H1 (cell line): ENCODE measurements around the gene VMO1. TPM values are rescaled to one million over a fixed set of nuclear protein-coding genes. Genes with fewer than 3 reads are reported as not detected.

Experiments
- CTCF ChIA-PET: fragments of 300-600 bp; sonication (Branson Sonifier 250); formaldehyde crosslinking; loops from one replicate; lab custom pipeline; 2021; ENCODE audit not compliant: partially characterized antibody; lab: Charles Lee
- POLR2A ChIA-PET: fragments of 300-600 bp; sonication (Branson Sonifier 250); formaldehyde crosslinking; loops from one replicate; lab custom pipeline; 2021; ENCODE audit warnings: inconsistent platforms; ENCODE audit not compliant: partially characterized antibody; lab: Charles Lee
- DNase-seq, 2 experiments: peaks; one replicate each; pipeline versions ENCODE4 v3.0.0 to v3.0.0-alpha.2; 2010 to 2022; ENCODE audit warnings: low spot score in 2 of 2, low read depth in 1 of 2, mixed read lengths in 1 of 2
- FAIRE-seq: peaks from 2 replicates; lab custom pipeline; 2011; peaks lifted over from hg19 to GRCh38; lab: Jason Lieb, UNC
- H2AFZ ChIP-seq: 2 replicates; pipeline ENCODE4 v1.8.1; 2012; ENCODE audit warnings: low read length, inconsistent platforms
- H2AK5ac ChIP-seq: 2 replicates; pipeline ENCODE4 v1.6.1; 2013; ENCODE audit warnings: low read depth, low read length
- H2BK120ac ChIP-seq: replicated peaks from 2 replicates; pipeline ENCODE3; 2013; ENCODE audit warnings: low read depth, low read length, inconsistent platforms
- H2BK12ac ChIP-seq: 2 replicates; pipeline ENCODE4 v1.6.1; 2013; ENCODE audit warnings: low read depth, low read length
- H2BK15ac ChIP-seq: 2 replicates; pipeline ENCODE4 v1.6.1; 2013; ENCODE audit warnings: low read length
- H2BK20ac ChIP-seq: 2 replicates; pipeline ENCODE4 v1.6.1; 2013; ENCODE audit warnings: low read length
- H2BK5ac ChIP-seq: 2 replicates; pipeline ENCODE4 v1.6.1; 2013; ENCODE audit warnings: low read depth, low read length
- H3K14ac ChIP-seq: 2 replicates; pipeline ENCODE4 v1.6.1; 2013; ENCODE audit warnings: inconsistent platforms; ENCODE audit not compliant: insufficient read length
- H3K18ac ChIP-seq: 2 replicates; pipeline ENCODE4 v1.6.1; 2013; ENCODE audit warnings: low read length; ENCODE audit errors: extremely low read depth
- H3K23ac ChIP-seq: 2 replicates; pipeline ENCODE4 v1.6.1; 2013; ENCODE audit warnings: inconsistent platforms; ENCODE audit not compliant: insufficient read length
- H3K23me2 ChIP-seq: 2 replicates; pipeline ENCODE4 v1.6.1; 2013; ENCODE audit warnings: low read depth, low read length
- H3K27ac ChIP-seq: 2 replicates; pipeline ENCODE4 v1.6.1; 2011; ENCODE audit warnings: low read depth, low read length, inconsistent platforms
- H3K27me3 ChIP-seq, 4 experiments: replicated peaks in 1 of 4; 1 replicate in 1 of 4; 2 replicates in 3 of 4; pipeline versions ENCODE4 v1.6.1 to v1.8.1; 2011 to 2013; ENCODE audit warnings: low read length in 3 of 4, mild to moderate bottlenecking in 3 of 4, inconsistent platforms in 2 of 4, mixed read lengths in 2 of 4, moderate library complexity in 1 of 4; ENCODE audit not compliant: control insufficient read depth in 3 of 4, insufficient read depth in 3 of 4; ENCODE audit errors: extremely low read depth in 1 of 4
- H3K36me3 ChIP-seq, 4 experiments: 2 replicates each; pipeline versions ENCODE4 v1.6.1 to v1.8.1; 2011 to 2013; ENCODE audit warnings: mild to moderate bottlenecking in 4 of 4, low read length in 3 of 4, moderate library complexity in 2 of 4, control low read depth in 1 of 4, inconsistent platforms in 1 of 4; ENCODE audit not compliant: insufficient read depth in 4 of 4, control insufficient read depth in 2 of 4
- H3K4ac ChIP-seq: replicated peaks from 2 replicates; pipeline ENCODE3; 2013; ENCODE audit warnings: low read length, low read depth, mixed read lengths, inconsistent platforms; ENCODE audit not compliant: insufficient read length
- H3K4me1 ChIP-seq, 4 experiments: replicated peaks in 1 of 4; 1 replicate in 1 of 4; 2 replicates in 3 of 4; pipeline versions ENCODE4 v1.6.1 to v1.8.1; 2011 to 2013; ENCODE audit warnings: low read length in 3 of 4, inconsistent platforms in 2 of 4, mixed read lengths in 1 of 4; ENCODE audit not compliant: insufficient read depth in 4 of 4, control insufficient read depth in 3 of 4
- H3K4me2 ChIP-seq, 2 experiments: 2 replicates each; pipeline versions ENCODE4 v1.6.1 to v1.8.1; 2011 to 2013; ENCODE audit warnings: low read depth in 2 of 2, low read length in 2 of 2, control low read depth in 1 of 2, inconsistent platforms in 1 of 2, mild to moderate bottlenecking in 1 of 2; ENCODE audit not compliant: insufficient read depth in 1 of 2
- H3K4me3 ChIP-seq, 4 experiments: fragments of 200-600, 300-600 bp in 1 of 4; sonication (generic), shearing (Covaris generic), sonication (Bioruptor Twin) in 1 of 4; 2 replicates each; pipeline versions ENCODE4 v1.5.1 to v1.8.1; 2011 to 2016; ENCODE audit warnings: low read length in 4 of 4, low read depth in 3 of 4, control low read depth in 2 of 4, inconsistent platforms in 2 of 4, mild to moderate bottlenecking in 2 of 4, mixed read lengths in 1 of 4, moderate library complexity in 1 of 4; ENCODE audit not compliant: insufficient read depth in 2 of 4; ENCODE audit errors: extremely low read depth in 1 of 4
- H3K56ac ChIP-seq: replicated peaks from 2 replicates; pipeline ENCODE3; 2013; ENCODE audit warnings: low read depth, mild to moderate bottlenecking, mixed read lengths, low read length, inconsistent platforms; ENCODE audit not compliant: insufficient read length
- H3K79me1 ChIP-seq: 2 replicates; pipeline ENCODE4 v1.6.1; 2013; ENCODE audit warnings: low read depth, low read length, control low read depth
- H3K79me2 ChIP-seq, 2 experiments: 2 replicates each; pipeline versions ENCODE4 v1.6.1 to v1.8.1; 2012 to 2013; ENCODE audit warnings: low read length in 2 of 2, mild to moderate bottlenecking in 2 of 2, inconsistent platforms in 1 of 2; ENCODE audit not compliant: insufficient read depth in 2 of 2, control insufficient read depth in 1 of 2
- H3K9ac ChIP-seq, 4 experiments: replicated peaks in 1 of 4; 1 replicate in 1 of 4; 2 replicates in 3 of 4; pipeline versions ENCODE4 v1.6.1 to v1.8.1; 2011 to 2013; ENCODE audit warnings: low read depth in 3 of 4, low read length in 3 of 4, control low read depth in 2 of 4, mild to moderate bottlenecking in 2 of 4, moderate library complexity in 2 of 4, inconsistent platforms in 1 of 4; ENCODE audit errors: extremely low read depth in 1 of 4
- H3K9me3 ChIP-seq, 2 experiments: 2 replicates each; pipeline versions ENCODE4 v1.6.1 to v1.8.1; 2012 to 2013; ENCODE audit warnings: mild to moderate bottlenecking in 2 of 2, moderate library complexity in 2 of 2, control low read depth in 1 of 2, inconsistent platforms in 1 of 2, low read depth in 1 of 2, low read length in 1 of 2, mixed read lengths in 1 of 2; ENCODE audit not compliant: insufficient read depth in 2 of 2
- H4K20me1 ChIP-seq, 2 experiments: replicated peaks in 1 of 2; 2 replicates each; pipeline versions ENCODE3 to v1.8.1; 2011 to 2013; ENCODE audit warnings: inconsistent platforms in 2 of 2, low read length in 2 of 2, mild to moderate bottlenecking in 1 of 2; ENCODE audit not compliant: insufficient read depth in 2 of 2, control insufficient read depth in 1 of 2
- H4K5ac ChIP-seq: 2 replicates; pipeline ENCODE4 v1.6.1; 2013; ENCODE audit warnings: low read length, low read depth, mixed read lengths, inconsistent platforms; ENCODE audit not compliant: insufficient read length
- H4K8ac ChIP-seq: 2 replicates; pipeline ENCODE4 v1.8.0; 2013; ENCODE audit warnings: mild to moderate bottlenecking, moderate library complexity, low read length, inconsistent platforms; ENCODE audit not compliant: insufficient read depth; ENCODE audit errors: extremely low read depth
- H4K91ac ChIP-seq: replicated peaks from 2 replicates; pipeline ENCODE3; 2013; ENCODE audit warnings: low read length, mixed read lengths, inconsistent platforms; ENCODE audit not compliant: insufficient read length
- BCL11A ChIP-seq, 2 experiments: IDR thresholded peaks; one replicate each; pipeline ENCODE4 v1.6.1; 2011; ENCODE audit warnings: low read depth in 2 of 2, low read length in 2 of 2, mild to moderate bottlenecking in 2 of 2
- CBX8 ChIP-seq: fragments of 300-800, 300-1000 bp; sonication (generic); IDR thresholded peaks from 2 replicates; pipeline ENCODE4 v1.7.1; 2016; ENCODE audit warnings: low read depth, low read length, borderline replicate concordance
- CEBPB ChIP-seq: IDR thresholded peaks from 2 replicates; pipeline ENCODE4 v1.6.1; 2012; ENCODE audit warnings: low read depth, low read length
- CTBP2 ChIP-seq: IDR thresholded peaks from 2 replicates; pipeline ENCODE4 v1.7.0; 2011; ENCODE audit warnings: borderline replicate concordance, mild to moderate bottlenecking, moderate library complexity, mixed read lengths, low read length; ENCODE audit not compliant: insufficient read depth, insufficient read length
- EP300 ChIP-seq, 2 experiments: IDR thresholded peaks; 1 replicate in 1 of 2; 2 replicates in 1 of 2; pipeline ENCODE4 v1.6.1; 2011 to 2012; ENCODE audit warnings: low read depth in 2 of 2, low read length in 2 of 2, mild to moderate bottlenecking in 2 of 2, borderline replicate concordance in 1 of 2, inconsistent platforms in 1 of 2, moderate library complexity in 1 of 2
- GTF2F1 ChIP-seq: IDR thresholded peaks from 2 replicates; pipeline ENCODE4 v1.6.1; 2012; ENCODE audit warnings: low read depth, low read length, improper control_type of control experiment, borderline replicate concordance
- PHF8 ChIP-seq: fragments of 200-600 bp; sonication (generic); conservative IDR thresholded peaks from 2 replicates; pipeline ENCODE4 v1.7.1; 2012; ENCODE audit warnings: low read depth, mild to moderate bottlenecking, inconsistent platforms, low read length, moderate library complexity
- RFX5 ChIP-seq: IDR thresholded peaks from 2 replicates; pipeline ENCODE4 v1.6.1; 2011; ENCODE audit warnings: low read depth, low read length, improper control_type of control experiment, borderline replicate concordance
- RNF2 ChIP-seq: fragments of 200-900, 300-1000 bp; sonication (generic); IDR thresholded peaks from 2 replicates; pipeline ENCODE4 v1.7.1; 2016; ENCODE audit warnings: borderline replicate concordance, low read depth, mild to moderate bottlenecking, antibody characterized with exemption, low read length; ENCODE audit not compliant: poor library complexity, severe bottlenecking; ENCODE audit errors: missing control alignments
- SIX5 ChIP-seq: IDR thresholded peaks from 2 replicates; pipeline ENCODE4 v1.6.1; 2011; ENCODE audit warnings: mild to moderate bottlenecking, low read depth, low read length
- SP2 ChIP-seq: IDR thresholded peaks from 2 replicates; pipeline ENCODE4 v1.6.1; 2012; ENCODE audit warnings: mild to moderate bottlenecking, low read length, inconsistent platforms
- TBP ChIP-seq: IDR thresholded peaks from 2 replicates; pipeline ENCODE4 v1.6.1; 2011; ENCODE audit warnings: low read depth, low read length, improper control_type of control experiment
- WGBS, 2 experiments: shearing (Covaris generic) in 1 of 2; methylation state at CpG; one replicate each; pipeline versions ENCODE4 v1.1.6 to v1.1.7; 2013 to 2015; ENCODE audit warnings: low lambda C conversion rate in 2 of 2, mixed read lengths in 2 of 2, inconsistent platforms in 1 of 2, low coverage in 1 of 2, missing lambda C conversion rate in 1 of 2; ENCODE audit not compliant: insufficient replicate concordance in 2 of 2, insufficient coverage in 1 of 2, insufficient read length in 1 of 2; ENCODE audit errors: extremely low coverage in 1 of 2, missing lambda C conversion rate in 1 of 2; 5-methylcytosine and 5-hydroxymethylcytosine counted together
- polyA plus RNA-seq, 7 experiments: library from polyadenylated mRNA; depleted of rRNA in 3 of 7; stranded (reverse) in 5 of 7; unstranded in 2 of 7; fragments of >200 nt in 5 of 7; fragments of 200-250 nt in 2 of 7; gene quantifications; 1 replicate in 5 of 7; 2 replicates in 1 of 7; 4 replicates in 1 of 7; pipeline versions ENCODE4 v1.2.1 to v1.2.3, GENCODE V29; 2011 to 2013; ENCODE audit warnings: missing spikeins in 2 of 7, mixed read lengths in 2 of 7
- total RNA-seq: library from RNA; stranded (reverse); fragmentation: NEBNext Ultra II Directional; extraction: Animal tissue kit (Norgen Biotek cat#: 25700); gene quantifications from 2 replicates; pipeline ENCODE4 v1.2.1, GENCODE V29; 2021
- TF ChIP-seq, protein P1 (sequence below): IDR thresholded peaks from 2 replicates; pipeline ENCODE4 v1.6.1; 2012; ENCODE audit warnings: inconsistent platforms

Gene VMO1
- total and polyA plus RNA-seq, 2 of the 8 experiments (the other 6 are each of a cell fraction or from before 2014, with no cell fraction given): 0.30 TPM; not detected in 1

DNA sequence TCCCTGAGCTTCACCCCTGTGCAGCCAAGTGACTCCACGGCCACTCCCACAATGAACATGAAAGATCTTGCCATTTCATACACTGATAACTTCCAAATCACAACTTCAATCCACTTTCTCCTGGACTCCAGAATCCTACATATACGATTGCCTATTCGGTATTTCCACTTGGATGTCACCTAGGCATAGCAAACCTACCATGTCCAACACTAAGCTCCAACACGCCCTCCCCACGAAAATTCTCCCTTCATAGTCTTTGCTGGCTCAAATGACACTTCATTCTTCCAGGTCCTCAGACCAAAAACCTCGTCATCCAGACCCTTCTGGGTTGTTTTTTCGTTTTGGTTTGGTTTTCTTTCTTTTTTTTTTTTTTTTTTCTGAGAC, 4.5 kb upstream of the VMO1 start:
- Histone ChIP-seq H3K4me3 (peak overlapping the region; percentile 46 to 74 (median 66)), H4K20me1 (peaks cover 0 to 2% of the 10 kb centered on the region in 2 experiments), H2BK20ac (no peak overlapping the region), H2BK12ac (peak overlapping the region; percentile 75), H3K9ac (peak overlapping the region in 1 of 4 experiments; percentile 23; a peak in 3 of 7 replicates), H3K9me3 (no peaks in the 10 kb centered on the region), H4K5ac (no peak overlapping the region), H3K27ac (no peak overlapping the region), H3K79me2 (no peaks in the 10 kb centered on the region), H3K23ac (no peak overlapping the region)
- TF ChIP-seq BCL11A (IDR thresholded peaks at IDR 0.05; ENCODE audit: low read depth in 2 of 2, low read length in 2 of 2): no peak
- TF ChIP-seq SIX5: no peak
- TF ChIP-seq RFX5: no peak
- TF ChIP-seq EP300 (IDR thresholded peaks at IDR 0.05; ENCODE audit: borderline replicate concordance in 1 of 2, low read depth in 2 of 2, low read length in 2 of 2): no peak
- no peak for TF ChIP-seq SP2
- TF ChIP-seq CBX8: no peak
- TF ChIP-seq, protein P1, sequence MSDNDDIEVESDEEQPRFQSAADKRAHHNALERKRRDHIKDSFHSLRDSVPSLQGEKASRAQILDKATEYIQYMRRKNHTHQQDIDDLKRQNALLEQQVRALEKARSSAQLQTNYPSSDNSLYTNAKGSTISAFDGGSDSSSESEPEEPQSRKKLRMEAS: no peak
- TF ChIP-seq GTF2F1: no peak
- TF ChIP-seq PHF8: no peak
- no peak for TF ChIP-seq TBP
- no peak for TF ChIP-seq CEBPB
- TF ChIP-seq CTBP2: no peak
- TF ChIP-seq RNF2: no peak
- TF ChIP-seq, all 59 proteins: peak for 0
- Histone ChIP-seq H2AK5ac (no peak overlapping the region), H3K27me3 (peaks cover 3 to 30% (median 17%) of the 10 kb centered on the region in 4 experiments), H3K36me3 (no peaks in the 10 kb centered on the region), H3K4me1 (peaks cover 0 to 14% (median 8%) of the 10 kb centered on the region in 4 experiments; a peak in 5 of 7 replicates), H3K23me2 (peaks cover 17% of the 10 kb centered on the region), H2BK15ac (0 out of 2 replicates have a peak overlapping the region, but pooled peaks have one; percentile 19), H4K91ac (no peak overlapping the region), H3K18ac (no peak overlapping the region), H3K4me2 (peak overlapping the region; percentile 70 to 98), H2BK120ac (no peak overlapping the region), H3K14ac (no peak overlapping the region), H2AFZ (peak overlapping the region; percentile 97), H3K56ac (no peak overlapping the region), H3K79me1 (no peaks in the 10 kb centered on the region), H2BK5ac (no peak overlapping the region), H4K8ac (no peak overlapping the region), H3K4ac (no peak overlapping the region)
- ChIA-PET CTCF (interaction anchor here (0.7 to 4.8 kb wide), 19 partner anchors 13 to 228 kb away, joined by 3 to 27 read pairs (median 4); partner anchors contain the start of genes MED11 and PLD2), POLR2A (interaction anchor here (1.1 to 3.1 kb wide), 4 partner anchors 16 to 110 kb away, joined by 3 to 15 read pairs (median 9); partner anchors contain the start of gene PLD2)
- FAIRE-seq (no peak), DNase-seq (no peak)
- WGBS, 2 experiments: 77% methylated on average over 7 of the region's 7 CpGs; no CpG with 5 or more reads in 1 of the 2 experiments
